GM23338 (cell line): ENCODE measurements around the gene EXOC4.

Experiments used
- CREB1 ChIP-seq: fragments of 250-450 bp; sonication (Bioruptor Pico); IDR thresholded peaks from 2 replicates; pipeline ENCODE4 v1.5.0; 2020; ENCODE audit warnings: low read depth, mild to moderate bottlenecking, moderate library complexity
- EZH2 ChIP-seq: fragments of 200-600 bp; sonication (generic); IDR thresholded peaks from one replicate; pipeline ENCODE4 v1.8.0; 2017; ENCODE audit warnings: antibody characterized with exemption, mild to moderate bottlenecking, low read depth; ENCODE audit not compliant: unreplicated experiment
- EZH2phosphoT487 ChIP-seq: fragments of 200-600 bp; sonication (generic); IDR thresholded peaks from one replicate; pipeline ENCODE4 v1.8.1; 2018; ENCODE audit warnings: antibody characterized with exemption; ENCODE audit not compliant: unreplicated experiment
- JUNB ChIP-seq: IDR thresholded peaks from one replicate; pipeline ENCODE4 v1.6.1; 2016; ENCODE audit warnings: antibody characterized with exemption; ENCODE audit not compliant: unreplicated experiment
- NANOG ChIP-seq: IDR thresholded peaks from 2 replicates; pipeline ENCODE4 v1.6.1; 2016; ENCODE audit warnings: antibody characterized with exemption, borderline replicate concordance
- POLR2AphosphoS5 ChIP-seq: IDR thresholded peaks from 2 replicates; pipeline ENCODE4 v1.6.1; 2016; ENCODE audit warnings: antibody characterized with exemption, low read depth
- STAT1 ChIP-seq: IDR thresholded peaks from one replicate; pipeline ENCODE4 v1.6.1; 2016; ENCODE audit warnings: antibody characterized with exemption; ENCODE audit not compliant: unreplicated experiment
- ZNF114 ChIP-seq: fragments of 250-450 bp; sonication (Bioruptor Pico); IDR thresholded peaks from 2 replicates; pipeline ENCODE4 v1.5.0; 2020; ENCODE audit warnings: mild to moderate bottlenecking, moderate library complexity
- ZNF331 ChIP-seq: fragments of 250-450 bp; sonication (Bioruptor Pico); IDR thresholded peaks from 2 replicates; pipeline ENCODE4 v1.5.0; 2020; ENCODE audit warnings: low read depth, mild to moderate bottlenecking, moderate library complexity
- TF ChIP-seq, protein P1 (sequence below), 2 experiments: fragments of 200-600 bp in 1 of 2; sonication (generic) in 1 of 2; conservative IDR thresholded peaks; 2 replicates each; pipeline versions ENCODE4 v1.5.1 to v1.6.1; 2016 to 2017; ENCODE audit warnings: antibody characterized with exemption in 2 of 2, low read depth in 2 of 2, mild to moderate bottlenecking in 2 of 2, moderate library complexity in 1 of 2
- TF ChIP-seq, protein P2 (sequence below): fragments of 250-450 bp; sonication (Bioruptor Pico); IDR thresholded peaks from 2 replicates; pipeline ENCODE4 v1.5.0; 2020; ENCODE audit warnings: mild to moderate bottlenecking, moderate library complexity
- TF ChIP-seq, protein P3 (sequence below): IDR thresholded peaks from one replicate; pipeline ENCODE4 v1.6.1; 2018; ENCODE audit warnings: antibody characterized with exemption; ENCODE audit not compliant: unreplicated experiment
- TF ChIP-seq, protein P4 (sequence below): IDR thresholded peaks from 2 replicates; pipeline ENCODE4 v1.6.1; 2016; ENCODE audit warnings: antibody characterized with exemption

DNA sequence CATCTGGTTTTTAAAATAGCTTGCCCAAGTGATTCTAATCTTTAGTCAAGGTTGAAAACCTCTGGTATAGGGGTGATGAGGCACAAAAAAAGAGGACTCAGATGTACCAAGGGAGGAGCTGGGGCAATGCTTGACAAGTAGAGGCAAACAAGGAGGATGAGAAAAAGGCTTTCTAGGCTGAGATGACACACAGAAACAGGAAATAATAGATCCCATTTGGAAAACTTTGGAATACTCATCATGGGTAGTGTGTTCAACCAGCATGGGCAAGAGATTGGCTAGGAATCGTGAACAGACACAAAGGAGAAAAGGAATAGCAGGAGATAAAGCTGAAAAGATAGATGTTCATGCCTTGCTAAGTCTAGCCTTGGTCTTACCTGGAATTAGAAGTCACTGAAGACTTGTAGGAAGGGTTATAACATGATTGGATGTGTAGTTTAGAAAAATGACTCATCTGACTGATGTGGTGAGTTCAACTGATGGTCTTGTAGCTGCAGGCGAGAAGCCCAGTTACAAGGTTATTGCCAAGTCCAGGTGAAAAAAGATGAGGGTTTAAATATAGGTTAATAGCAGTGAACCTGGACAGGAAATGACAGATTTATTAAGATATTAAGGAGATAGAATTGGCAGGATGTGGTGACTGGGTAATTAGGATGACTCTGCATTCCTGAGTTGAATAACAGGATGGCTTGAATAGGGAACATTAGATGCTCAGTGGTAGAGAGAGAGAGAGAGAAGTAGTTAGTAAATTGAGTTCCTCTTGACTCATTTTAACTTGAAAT is 660.2 kb downstream of the EXOC4 start:
- TF ChIP-seq, protein P1, sequence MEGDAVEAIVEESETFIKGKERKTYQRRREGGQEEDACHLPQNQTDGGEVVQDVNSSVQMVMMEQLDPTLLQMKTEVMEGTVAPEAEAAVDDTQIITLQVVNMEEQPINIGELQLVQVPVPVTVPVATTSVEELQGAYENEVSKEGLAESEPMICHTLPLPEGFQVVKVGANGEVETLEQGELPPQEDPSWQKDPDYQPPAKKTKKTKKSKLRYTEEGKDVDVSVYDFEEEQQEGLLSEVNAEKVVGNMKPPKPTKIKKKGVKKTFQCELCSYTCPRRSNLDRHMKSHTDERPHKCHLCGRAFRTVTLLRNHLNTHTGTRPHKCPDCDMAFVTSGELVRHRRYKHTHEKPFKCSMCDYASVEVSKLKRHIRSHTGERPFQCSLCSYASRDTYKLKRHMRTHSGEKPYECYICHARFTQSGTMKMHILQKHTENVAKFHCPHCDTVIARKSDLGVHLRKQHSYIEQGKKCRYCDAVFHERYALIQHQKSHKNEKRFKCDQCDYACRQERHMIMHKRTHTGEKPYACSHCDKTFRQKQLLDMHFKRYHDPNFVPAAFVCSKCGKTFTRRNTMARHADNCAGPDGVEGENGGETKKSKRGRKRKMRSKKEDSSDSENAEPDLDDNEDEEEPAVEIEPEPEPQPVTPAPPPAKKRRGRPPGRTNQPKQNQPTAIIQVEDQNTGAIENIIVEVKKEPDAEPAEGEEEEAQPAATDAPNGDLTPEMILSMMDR (conservative IDR thresholded peaks at IDR 0.05; ENCODE audit: low read depth in 2 of 2) = no peak
- TF ChIP-seq EZH2 (no peak), POLR2AphosphoS5 (no peak), ZNF331 (CRISPR knock-in tag) (no peak), CREB1 (CRISPR knock-in tag) (no peak), ZNF114 (no peak), EZH2phosphoT487 (no peak), NANOG (0 out of 2 replicates have a peak, but pooled peaks have one; percentile 10), JUNB (no peak), STAT1 (no peak)
- TF ChIP-seq, protein P2, sequence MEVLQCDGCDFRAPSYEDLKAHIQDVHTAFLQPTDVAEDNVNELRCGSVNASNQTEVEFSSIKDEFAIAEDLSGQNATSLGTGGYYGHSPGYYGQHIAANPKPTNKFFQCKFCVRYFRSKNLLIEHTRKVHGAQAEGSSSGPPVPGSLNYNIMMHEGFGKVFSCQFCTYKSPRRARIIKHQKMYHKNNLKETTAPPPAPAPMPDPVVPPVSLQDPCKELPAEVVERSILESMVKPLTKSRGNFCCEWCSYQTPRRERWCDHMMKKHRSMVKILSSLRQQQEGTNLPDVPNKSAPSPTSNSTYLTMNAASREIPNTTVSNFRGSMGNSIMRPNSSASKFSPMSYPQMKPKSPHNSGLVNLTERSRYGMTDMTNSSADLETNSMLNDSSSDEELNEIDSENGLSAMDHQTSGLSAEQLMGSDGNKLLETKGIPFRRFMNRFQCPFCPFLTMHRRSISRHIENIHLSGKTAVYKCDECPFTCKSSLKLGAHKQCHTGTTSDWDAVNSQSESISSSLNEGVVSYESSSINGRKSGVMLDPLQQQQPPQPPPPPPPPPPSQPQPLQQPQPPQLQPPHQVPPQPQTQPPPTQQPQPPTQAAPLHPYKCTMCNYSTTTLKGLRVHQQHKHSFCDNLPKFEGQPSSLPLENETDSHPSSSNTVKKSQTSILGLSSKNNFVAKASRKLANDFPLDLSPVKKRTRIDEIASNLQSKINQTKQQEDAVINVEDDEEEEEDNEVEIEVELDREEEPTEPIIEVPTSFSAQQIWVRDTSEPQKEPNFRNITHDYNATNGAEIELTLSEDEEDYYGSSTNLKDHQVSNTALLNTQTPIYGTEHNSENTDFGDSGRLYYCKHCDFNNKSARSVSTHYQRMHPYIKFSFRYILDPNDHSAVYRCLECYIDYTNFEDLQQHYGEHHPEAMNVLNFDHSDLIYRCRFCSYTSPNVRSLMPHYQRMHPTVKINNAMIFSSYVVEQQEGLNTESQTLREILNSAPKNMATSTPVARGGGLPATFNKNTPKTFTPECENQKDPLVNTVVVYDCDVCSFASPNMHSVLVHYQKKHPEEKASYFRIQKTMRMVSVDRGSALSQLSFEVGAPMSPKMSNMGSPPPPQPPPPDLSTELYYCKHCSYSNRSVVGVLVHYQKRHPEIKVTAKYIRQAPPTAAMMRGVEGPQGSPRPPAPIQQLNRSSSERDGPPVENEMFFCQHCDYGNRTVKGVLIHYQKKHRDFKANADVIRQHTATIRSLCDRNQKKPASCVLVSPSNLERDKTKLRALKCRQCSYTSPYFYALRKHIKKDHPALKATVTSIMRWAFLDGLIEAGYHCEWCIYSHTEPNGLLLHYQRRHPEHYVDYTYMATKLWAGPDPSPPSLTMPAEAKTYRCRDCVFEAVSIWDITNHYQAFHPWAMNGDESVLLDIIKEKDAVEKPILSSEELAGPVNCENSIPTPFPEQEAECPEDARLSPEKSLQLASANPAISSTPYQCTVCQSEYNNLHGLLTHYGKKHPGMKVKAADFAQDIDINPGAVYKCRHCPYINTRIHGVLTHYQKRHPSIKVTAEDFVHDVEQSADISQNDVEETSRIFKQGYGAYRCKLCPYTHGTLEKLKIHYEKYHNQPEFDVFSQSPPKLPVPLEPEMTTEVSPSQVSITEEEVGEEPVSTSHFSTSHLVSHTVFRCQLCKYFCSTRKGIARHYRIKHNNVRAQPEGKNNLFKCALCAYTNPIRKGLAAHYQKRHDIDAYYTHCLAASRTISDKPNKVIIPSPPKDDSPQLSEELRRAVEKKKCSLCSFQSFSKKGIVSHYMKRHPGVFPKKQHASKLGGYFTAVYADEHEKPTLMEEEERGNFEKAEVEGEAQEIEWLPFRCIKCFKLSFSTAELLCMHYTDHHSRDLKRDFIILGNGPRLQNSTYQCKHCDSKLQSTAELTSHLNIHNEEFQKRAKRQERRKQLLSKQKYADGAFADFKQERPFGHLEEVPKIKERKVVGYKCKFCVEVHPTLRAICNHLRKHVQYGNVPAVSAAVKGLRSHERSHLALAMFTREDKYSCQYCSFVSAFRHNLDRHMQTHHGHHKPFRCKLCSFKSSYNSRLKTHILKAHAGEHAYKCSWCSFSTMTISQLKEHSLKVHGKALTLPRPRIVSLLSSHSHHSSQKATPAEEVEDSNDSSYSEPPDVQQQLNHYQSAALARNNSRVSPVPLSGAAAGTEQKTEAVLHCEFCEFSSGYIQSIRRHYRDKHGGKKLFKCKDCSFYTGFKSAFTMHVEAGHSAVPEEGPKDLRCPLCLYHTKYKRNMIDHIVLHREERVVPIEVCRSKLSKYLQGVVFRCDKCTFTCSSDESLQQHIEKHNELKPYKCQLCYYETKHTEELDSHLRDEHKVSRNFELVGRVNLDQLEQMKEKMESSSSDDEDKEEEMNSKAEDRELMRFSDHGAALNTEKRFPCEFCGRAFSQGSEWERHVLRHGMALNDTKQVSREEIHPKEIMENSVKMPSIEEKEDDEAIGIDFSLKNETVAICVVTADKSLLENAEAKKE = no peak
- TF ChIP-seq, protein P3, sequence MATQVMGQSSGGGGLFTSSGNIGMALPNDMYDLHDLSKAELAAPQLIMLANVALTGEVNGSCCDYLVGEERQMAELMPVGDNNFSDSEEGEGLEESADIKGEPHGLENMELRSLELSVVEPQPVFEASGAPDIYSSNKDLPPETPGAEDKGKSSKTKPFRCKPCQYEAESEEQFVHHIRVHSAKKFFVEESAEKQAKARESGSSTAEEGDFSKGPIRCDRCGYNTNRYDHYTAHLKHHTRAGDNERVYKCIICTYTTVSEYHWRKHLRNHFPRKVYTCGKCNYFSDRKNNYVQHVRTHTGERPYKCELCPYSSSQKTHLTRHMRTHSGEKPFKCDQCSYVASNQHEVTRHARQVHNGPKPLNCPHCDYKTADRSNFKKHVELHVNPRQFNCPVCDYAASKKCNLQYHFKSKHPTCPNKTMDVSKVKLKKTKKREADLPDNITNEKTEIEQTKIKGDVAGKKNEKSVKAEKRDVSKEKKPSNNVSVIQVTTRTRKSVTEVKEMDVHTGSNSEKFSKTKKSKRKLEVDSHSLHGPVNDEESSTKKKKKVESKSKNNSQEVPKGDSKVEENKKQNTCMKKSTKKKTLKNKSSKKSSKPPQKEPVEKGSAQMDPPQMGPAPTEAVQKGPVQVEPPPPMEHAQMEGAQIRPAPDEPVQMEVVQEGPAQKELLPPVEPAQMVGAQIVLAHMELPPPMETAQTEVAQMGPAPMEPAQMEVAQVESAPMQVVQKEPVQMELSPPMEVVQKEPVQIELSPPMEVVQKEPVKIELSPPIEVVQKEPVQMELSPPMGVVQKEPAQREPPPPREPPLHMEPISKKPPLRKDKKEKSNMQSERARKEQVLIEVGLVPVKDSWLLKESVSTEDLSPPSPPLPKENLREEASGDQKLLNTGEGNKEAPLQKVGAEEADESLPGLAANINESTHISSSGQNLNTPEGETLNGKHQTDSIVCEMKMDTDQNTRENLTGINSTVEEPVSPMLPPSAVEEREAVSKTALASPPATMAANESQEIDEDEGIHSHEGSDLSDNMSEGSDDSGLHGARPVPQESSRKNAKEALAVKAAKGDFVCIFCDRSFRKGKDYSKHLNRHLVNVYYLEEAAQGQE = no peak
- TF ChIP-seq, protein P4, sequence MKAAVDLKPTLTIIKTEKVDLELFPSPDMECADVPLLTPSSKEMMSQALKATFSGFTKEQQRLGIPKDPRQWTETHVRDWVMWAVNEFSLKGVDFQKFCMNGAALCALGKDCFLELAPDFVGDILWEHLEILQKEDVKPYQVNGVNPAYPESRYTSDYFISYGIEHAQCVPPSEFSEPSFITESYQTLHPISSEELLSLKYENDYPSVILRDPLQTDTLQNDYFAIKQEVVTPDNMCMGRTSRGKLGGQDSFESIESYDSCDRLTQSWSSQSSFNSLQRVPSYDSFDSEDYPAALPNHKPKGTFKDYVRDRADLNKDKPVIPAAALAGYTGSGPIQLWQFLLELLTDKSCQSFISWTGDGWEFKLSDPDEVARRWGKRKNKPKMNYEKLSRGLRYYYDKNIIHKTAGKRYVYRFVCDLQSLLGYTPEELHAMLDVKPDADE = no peak
